Fibroblast of villous mesenchyme (primary cell): Measurements from ENCODE around the gene PDIA5. TPM values are rescaled to one million over a fixed set of nuclear protein-coding genes. Genes with fewer than 3 reads are reported as not detected.
"Not testable (repeated sequence)": the region's sequence is repeated elsewhere in the genome, so short reads cannot be mapped to it uniquely, and the experiment has no call there.

Experiments
- DNase-seq: peaks from one replicate; pipeline ENCODE4 v3.0.0-alpha.2; 2010; ENCODE audit warnings: low read depth
- H3K4me3 ChIP-seq: 2 replicates; pipeline ENCODE4 v1.5.1; 2011; ENCODE audit warnings: low read depth, mild to moderate bottlenecking, low read length
- total RNA-seq: library from RNA; depleted of rRNA; stranded (reverse); fragments of >200 nt; gene quantifications from 2 replicates; pipeline ENCODE4 v1.2.3, GENCODE V29; 2012
- TF ChIP-seq, protein P1 (sequence below): IDR thresholded peaks from 2 replicates; pipeline ENCODE4 v1.5.1; 2012; ENCODE audit warnings: low read depth, mild to moderate bottlenecking, low read length; ENCODE audit not compliant: insufficient read depth

The PDIA5 gene
- total RNA-seq, 1 donor = 43.6 TPM

DNA sequence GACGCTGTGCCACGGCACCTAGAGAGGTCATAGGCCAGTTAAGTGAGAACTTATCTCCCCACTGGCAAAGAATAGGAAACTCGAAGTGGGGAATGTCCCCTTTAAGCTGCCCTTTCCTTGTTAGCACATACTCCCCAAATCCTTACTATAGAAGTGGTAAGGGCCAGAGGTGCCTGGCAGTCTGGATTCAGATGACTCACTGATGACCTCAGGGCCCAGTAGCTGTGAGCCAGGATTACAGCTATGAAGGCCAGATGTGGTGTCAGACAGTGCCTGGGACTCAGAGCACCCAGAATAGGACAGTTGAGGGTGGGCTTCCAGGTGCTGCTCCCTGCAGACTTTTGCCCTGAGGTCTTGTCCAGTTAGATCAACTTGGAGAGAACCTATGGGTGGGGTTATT, 37.7 kb downstream of the PDIA5 start:
- DNase-seq = peak; percentile 91
- TF ChIP-seq, protein P1, sequence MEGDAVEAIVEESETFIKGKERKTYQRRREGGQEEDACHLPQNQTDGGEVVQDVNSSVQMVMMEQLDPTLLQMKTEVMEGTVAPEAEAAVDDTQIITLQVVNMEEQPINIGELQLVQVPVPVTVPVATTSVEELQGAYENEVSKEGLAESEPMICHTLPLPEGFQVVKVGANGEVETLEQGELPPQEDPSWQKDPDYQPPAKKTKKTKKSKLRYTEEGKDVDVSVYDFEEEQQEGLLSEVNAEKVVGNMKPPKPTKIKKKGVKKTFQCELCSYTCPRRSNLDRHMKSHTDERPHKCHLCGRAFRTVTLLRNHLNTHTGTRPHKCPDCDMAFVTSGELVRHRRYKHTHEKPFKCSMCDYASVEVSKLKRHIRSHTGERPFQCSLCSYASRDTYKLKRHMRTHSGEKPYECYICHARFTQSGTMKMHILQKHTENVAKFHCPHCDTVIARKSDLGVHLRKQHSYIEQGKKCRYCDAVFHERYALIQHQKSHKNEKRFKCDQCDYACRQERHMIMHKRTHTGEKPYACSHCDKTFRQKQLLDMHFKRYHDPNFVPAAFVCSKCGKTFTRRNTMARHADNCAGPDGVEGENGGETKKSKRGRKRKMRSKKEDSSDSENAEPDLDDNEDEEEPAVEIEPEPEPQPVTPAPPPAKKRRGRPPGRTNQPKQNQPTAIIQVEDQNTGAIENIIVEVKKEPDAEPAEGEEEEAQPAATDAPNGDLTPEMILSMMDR = no peak
- H3K4me3 ChIP-seq = no peak overlapping the region

DNA sequence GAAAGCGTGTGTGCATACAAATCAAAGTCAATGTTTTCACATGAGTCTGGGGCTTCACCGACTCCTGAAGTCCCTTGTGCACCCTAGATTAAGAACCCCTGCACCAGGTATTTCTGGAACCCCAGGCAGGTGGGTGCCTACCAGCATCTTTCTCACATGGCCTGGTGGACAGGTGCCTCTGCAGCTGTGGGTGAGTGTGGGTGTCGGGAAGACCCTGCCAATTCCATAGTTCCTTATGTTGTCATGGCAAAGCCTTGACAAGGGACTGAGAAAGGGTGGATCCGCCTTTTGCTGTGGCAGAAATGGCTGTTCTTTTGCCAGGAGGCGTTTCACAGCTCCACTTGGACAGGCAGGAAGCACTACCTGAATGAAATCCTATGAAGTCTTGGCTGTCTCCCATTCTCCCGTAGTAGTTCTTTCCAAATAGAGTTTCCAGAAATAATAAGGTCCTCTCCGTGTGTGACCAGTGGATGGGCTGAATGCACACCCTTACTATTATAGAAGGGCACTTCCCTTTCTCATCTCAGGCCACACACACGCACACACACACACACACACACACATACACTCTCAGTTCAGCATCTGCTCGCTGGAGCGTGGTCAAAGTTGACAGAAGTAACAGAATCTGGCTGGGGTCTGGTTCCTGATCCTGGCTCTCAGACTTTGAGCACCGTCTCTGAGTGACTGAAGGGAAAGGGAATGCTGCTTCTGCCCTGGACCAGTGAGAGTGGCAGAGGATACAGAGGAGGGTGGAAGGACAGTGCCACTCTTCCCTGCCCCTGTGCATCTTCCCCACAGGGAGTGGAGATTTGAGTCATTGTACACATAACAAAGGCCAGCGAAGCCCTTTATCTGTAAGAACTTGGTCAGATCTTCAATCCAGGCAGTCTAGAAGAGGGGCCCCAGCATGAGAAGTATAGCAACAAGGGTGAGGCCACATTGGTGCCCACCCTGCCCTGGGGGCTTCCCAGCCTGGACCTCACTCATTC, 38.7 kb downstream of the PDIA5 start:
- TF ChIP-seq, protein P1 = no peak
- H3K4me3 ChIP-seq = no peak overlapping the region
- DNase-seq = no peak

DNA sequence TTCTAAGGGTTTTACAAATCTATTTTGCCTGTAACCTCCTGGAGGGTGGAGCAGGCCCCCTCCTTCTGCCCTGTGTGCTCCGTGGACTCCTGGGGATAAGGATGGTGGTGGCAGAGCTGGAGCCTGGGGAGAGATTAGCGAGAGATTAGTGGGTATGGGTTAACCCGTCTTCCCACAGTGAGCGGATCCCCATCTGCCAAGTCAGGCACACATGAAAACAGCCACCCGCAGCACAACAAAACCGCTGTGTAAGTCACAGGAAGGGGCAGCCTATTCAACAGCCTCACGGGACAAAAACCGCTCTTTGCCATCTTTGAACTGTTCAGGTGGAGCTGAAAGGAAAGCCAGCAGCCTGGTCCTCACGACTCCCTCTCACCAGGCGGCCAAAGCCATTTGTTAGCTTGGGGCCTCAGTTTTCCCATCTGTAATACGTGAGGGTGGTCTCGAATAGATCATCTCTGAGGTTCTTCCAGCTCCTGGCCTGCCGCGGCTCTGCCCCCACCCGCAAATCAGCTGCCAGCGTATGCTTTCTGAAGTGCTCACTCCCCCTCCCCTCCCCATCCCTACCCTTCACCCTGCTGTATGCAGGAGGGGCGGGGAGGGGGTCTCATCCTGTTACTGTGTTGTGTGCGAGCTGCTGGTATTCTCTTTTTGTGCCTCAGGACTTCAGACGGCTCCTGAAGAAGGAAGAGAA, 43.6 kb downstream of the PDIA5 start:
- H3K4me3 ChIP-seq = no peak overlapping the region
- TF ChIP-seq, protein P1 = no peak
- no peak for DNase-seq

DNA sequence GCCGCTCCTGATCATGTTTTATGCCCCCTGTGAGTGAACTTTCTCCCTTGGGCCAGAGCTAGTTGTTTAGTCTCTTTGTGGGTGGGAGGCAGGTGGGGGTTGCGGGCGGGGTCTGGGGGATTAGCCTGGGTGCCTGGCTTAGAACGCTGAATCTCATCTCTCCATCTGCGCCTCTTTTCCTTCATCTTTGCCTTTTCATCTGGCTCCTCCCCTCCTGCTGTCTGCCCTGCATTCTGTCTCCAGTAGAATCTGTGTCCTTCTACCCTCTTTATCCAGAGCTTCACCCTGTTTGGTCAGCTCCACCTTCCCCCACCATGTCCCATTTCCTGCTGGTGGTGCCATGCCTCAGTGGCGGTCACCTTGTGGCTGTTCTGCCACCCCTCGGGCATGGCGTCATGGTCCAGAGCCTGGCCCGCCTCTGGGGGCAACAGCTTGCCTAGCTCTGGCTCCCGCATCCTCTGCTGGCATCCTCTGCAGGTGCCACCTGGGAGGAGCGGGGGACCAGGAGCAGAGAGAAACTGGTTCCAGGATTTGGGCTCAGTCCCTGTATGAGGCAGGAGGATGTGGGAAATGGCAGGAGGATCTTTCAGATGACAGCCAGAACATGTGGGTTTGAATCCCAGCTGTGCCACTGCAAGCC, 44.3 kb downstream of the PDIA5 start:
- no peak for DNase-seq
- TF ChIP-seq, protein P1 = no peak
- H3K4me3 ChIP-seq = no peak overlapping the region

DNA sequence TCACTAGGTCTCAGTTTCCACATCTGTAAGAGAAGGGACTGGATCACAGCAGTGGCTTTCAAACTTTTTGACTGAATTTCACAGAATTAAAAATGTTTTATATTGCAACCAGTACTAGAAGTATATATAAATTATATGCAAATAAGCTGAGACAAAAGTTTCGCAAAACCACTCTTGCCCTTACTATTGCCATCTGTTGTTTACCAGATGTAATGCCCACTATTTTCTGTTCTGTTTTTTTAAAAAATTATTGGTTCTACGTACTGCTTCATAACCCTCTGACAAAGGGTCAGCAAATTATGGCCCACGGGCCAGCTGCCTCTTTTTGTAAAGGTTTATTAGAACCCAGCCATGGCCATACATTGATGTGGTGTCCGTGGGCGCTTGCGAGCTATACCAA, 44.8 kb downstream of the PDIA5 start:
- TF ChIP-seq, protein P1 = no peak
- DNase-seq = no peak
- no peak overlapping the region for H3K4me3 ChIP-seq

DNA sequence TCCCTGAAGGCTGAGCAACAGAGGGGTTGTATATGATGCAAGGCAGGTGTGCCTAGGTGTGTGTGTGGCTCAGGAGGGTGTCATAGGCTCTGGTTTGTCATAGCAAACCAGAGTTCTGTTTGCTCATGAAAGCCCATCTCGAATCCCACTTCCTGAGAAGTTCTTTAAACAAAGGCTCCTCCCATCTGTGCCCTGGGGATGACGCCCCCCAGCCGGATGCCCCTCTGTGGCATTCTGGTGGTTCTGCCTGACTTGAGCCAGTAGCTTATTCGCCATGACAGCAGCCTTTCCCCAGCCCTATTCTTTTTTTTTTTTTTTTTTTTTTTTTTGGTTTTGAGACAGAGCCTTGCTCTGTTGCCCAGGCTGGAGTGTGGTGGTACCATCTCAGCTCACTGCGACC, 45.4 kb downstream of the PDIA5 start:
- DNase-seq = no peak
- TF ChIP-seq, protein P1 = no peak

DNA sequence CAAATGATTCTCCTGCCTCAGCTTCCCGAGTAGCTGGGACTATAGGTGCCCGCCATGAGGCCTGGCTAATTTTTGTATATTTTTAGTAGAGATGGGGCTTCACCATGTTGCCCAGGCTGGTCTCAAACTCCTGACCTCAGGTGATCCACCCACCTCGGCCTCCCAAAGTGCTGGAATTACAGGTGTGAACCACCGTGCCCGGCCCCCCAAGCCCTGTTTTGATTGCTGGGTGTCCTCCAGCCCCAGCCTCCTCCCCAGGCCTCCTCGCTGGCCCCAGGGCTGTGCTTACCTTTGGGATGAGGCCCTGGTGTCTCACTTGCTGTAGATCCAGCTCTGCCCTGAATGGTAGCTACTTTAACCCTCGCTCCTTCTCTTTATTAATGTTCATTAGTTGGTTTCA, 45.8 kb downstream of the PDIA5 start:
- H3K4me3 ChIP-seq, DNase-seq: not testable (repeated sequence)

More for the DNA sequence above, 45.4 kb downstream of the PDIA5 start:
- H3K4me3 ChIP-seq = no peak overlapping the region
